ENCODE measurements around the gene MTHFD1L. TPM values are rescaled to one million over a fixed set of nuclear protein-coding genes. Genes with fewer than 3 reads are reported as not detected.
"Not testable (repeated sequence)": the region's sequence is repeated elsewhere in the genome, so short reads cannot be mapped to it uniquely, and the experiment has no call there.

Gene MTHFD1L
- total RNA-seq, 2 donors from 2014 or later = 3.1 to 18.7 TPM

GRCh38 chr6:150844371-150844770 lies 21.1 kb upstream of the MTHFD1L start:
- DNase-seq (ENCODE audit: low spot score) = no peak
- 81% methylated on average over 3 of the region's 3 CpGs for WGBS
- no peaks in the 10 kb centered on the region for H3K9me3 ChIP-seq

GRCh38 chr6:150846641-150847040 lies 18.9 kb upstream of the MTHFD1L start:
- Histone ChIP-seq H3K4me3 (no peak overlapping the region), H3K36me3 (no peaks in the 10 kb centered on the region), H3K27me3 (replicated peaks; ENCODE audit: insufficient read depth) (no peaks in the 10 kb centered on the region), H3K27ac (no peak overlapping the region), H3K9me3 (no peaks in the 10 kb centered on the region), H3K4me1 (replicated peaks) (no peaks in the 10 kb centered on the region)
- intact Hi-C loops (cut with DNase I) = no loop called here
- WGBS = 90% methylated on average over 5 of the region's 5 CpGs
- TF ChIP-seq POLR2AphosphoS5 (IDR thresholded peaks at IDR 0.05) (no peak), POLR2A (IDR thresholded peaks at IDR 0.05) (no peak), CTCF (IDR thresholded peaks at IDR 0.05) (no peak)
- DNase-seq (ENCODE audit: low spot score) = no peak

More at GRCh38 chr6:150844371-150844770, 21.1 kb upstream of the MTHFD1L start:
- no peaks in the 10 kb centered on the region for H3K27me3 ChIP-seq (replicated peaks; ENCODE audit: insufficient read depth)
- H3K4me1 ChIP-seq (replicated peaks) = no peaks in the 10 kb centered on the region
- intact Hi-C loops (cut with DNase I) = no loop called here
- TF ChIP-seq CTCF (IDR thresholded peaks at IDR 0.05) (no peak), POLR2AphosphoS5 (IDR thresholded peaks at IDR 0.05) (no peak), POLR2A (IDR thresholded peaks at IDR 0.05) (no peak)
- H3K27ac ChIP-seq = no peak overlapping the region
- H3K4me3 ChIP-seq = no peak overlapping the region
- no peaks in the 10 kb centered on the region for H3K36me3 ChIP-seq

- no peak overlapping the region for H3K4me3 ChIP-seq
- 87% methylated on average over 2 of the region's 2 CpGs for WGBS
- no peaks in the 10 kb centered on the region for H3K36me3 ChIP-seq
- no peak for TF ChIP-seq CTCF (IDR thresholded peaks at IDR 0.05)
- no peak for TF ChIP-seq POLR2A (IDR thresholded peaks at IDR 0.05)
- no peak for TF ChIP-seq POLR2AphosphoS5 (IDR thresholded peaks at IDR 0.05)
- intact Hi-C loops (cut with DNase I) = no loop called here
- no peaks in the 10 kb centered on the region for H3K9me3 ChIP-seq
- H3K4me1 ChIP-seq (replicated peaks) = no peaks in the 10 kb centered on the region
- no peak overlapping the region for H3K27ac ChIP-seq
- H3K27me3 ChIP-seq (replicated peaks; ENCODE audit: insufficient read depth) = no peaks in the 10 kb centered on the region
- no peak for DNase-seq (ENCODE audit: low spot score)
These were observed 17.1 kb upstream of the MTHFD1L start for GRCh38 chr6:150848400-150848799.

- H3K27me3 ChIP-seq (replicated peaks; ENCODE audit: insufficient read depth); intact Hi-C loops (cut with DNase I); DNase-seq (ENCODE audit: low spot score); H3K4me3 ChIP-seq; H3K9me3 ChIP-seq; H3K27ac ChIP-seq; H3K4me1 ChIP-seq (replicated peaks); H3K36me3 ChIP-seq: not testable (repeated sequence)
- WGBS = 84% methylated on average over 5 of the region's 5 CpGs
These were observed 11.1 kb upstream of the MTHFD1L start for GRCh38 chr6:150854392-150854791.

- 89% methylated on average over 8 of the region's 8 CpGs for WGBS
- H3K27me3 ChIP-seq (replicated peaks; ENCODE audit: insufficient read depth); H3K27ac ChIP-seq; H3K4me3 ChIP-seq; H3K4me1 ChIP-seq (replicated peaks); intact Hi-C loops (cut with DNase I); H3K9me3 ChIP-seq; H3K36me3 ChIP-seq; DNase-seq (ENCODE audit: low spot score): not testable (repeated sequence)
These were observed 10.3 kb upstream of the MTHFD1L start for GRCh38 chr6:150855171-150855570.

GRCh38 chr6:150857062-150857944 lies 8.2 kb upstream of the MTHFD1L start:
- Histone ChIP-seq H3K36me3 (no peaks in the 10 kb centered on the region), H3K27me3 (replicated peaks; ENCODE audit: insufficient read depth) (no peaks in the 10 kb centered on the region), H3K4me3 (no peak overlapping the region), H3K27ac (no peak overlapping the region), H3K9me3 (no peaks in the 10 kb centered on the region), H3K4me1 (replicated peaks) (no peaks in the 10 kb centered on the region)
- intact Hi-C loops (cut with DNase I) = no loop called here
- no peak for DNase-seq (ENCODE audit: low spot score)
- WGBS = 39% methylated on average over 7 of the region's 7 CpGs
- TF ChIP-seq POLR2A (IDR thresholded peaks at IDR 0.05) (no peak), CTCF (IDR thresholded peaks at IDR 0.05) (no peak), POLR2AphosphoS5 (IDR thresholded peaks at IDR 0.05) (no peak)
